CD14-positive monocyte (primary cell): ENCODE results near the gene OXLD1. TPM values are rescaled to one million over a fixed set of nuclear protein-coding genes. Genes with fewer than 3 reads are reported as not detected.

Source experiments
- DNase-seq, 3 donors: peaks; one replicate each; pipeline ENCODE4 v3.0.0-alpha.2; 2011 to 2022
- H2AFZ ChIP-seq: 2 replicates; pipeline ENCODE4 v1.6.0; 2012; ENCODE audit warnings: mild to moderate bottlenecking, low read depth, low read length, inconsistent platforms; ENCODE audit not compliant: insufficient read depth, poor library complexity, severe bottlenecking
- H3K27ac ChIP-seq, 2 donors: 1 replicate in 1 of 2; 2 replicates in 1 of 2; pipeline ENCODE4 v1.5.1; 2012 to 2013; ENCODE audit warnings: low read length in 2 of 2, control low read depth in 1 of 2, inconsistent platforms in 1 of 2, low read depth in 1 of 2, mild to moderate bottlenecking in 1 of 2
- H3K27me3 ChIP-seq, 2 donors: one replicate each; pipeline versions ENCODE4 v1.6.0 to v1.6.1; 2011 to 2013; ENCODE audit warnings: low read length in 2 of 2; ENCODE audit not compliant: control insufficient read depth in 2 of 2, insufficient read depth in 2 of 2
- H3K36me3 ChIP-seq, 2 donors: replicated peaks in 1 of 2; 1 replicate in 1 of 2; 2 replicates in 1 of 2; pipeline versions ENCODE4 v1.5.1 to v1.6.1; 2012 to 2013; ENCODE audit warnings: low read length in 2 of 2, control low read depth in 1 of 2, inconsistent platforms in 1 of 2, mild to moderate bottlenecking in 1 of 2; ENCODE audit not compliant: insufficient read depth in 2 of 2, control insufficient read depth in 1 of 2
- H3K4me1 ChIP-seq, 2 donors: 1 replicate in 1 of 2; 2 replicates in 1 of 2; pipeline versions ENCODE4 v1.5.1 to v1.6.1; 2012 to 2013; ENCODE audit warnings: low read length in 2 of 2, control low read depth in 1 of 2, inconsistent platforms in 1 of 2, mild to moderate bottlenecking in 1 of 2, moderate library complexity in 1 of 2; ENCODE audit not compliant: insufficient read depth in 2 of 2, control insufficient read depth in 1 of 2
- H3K4me2 ChIP-seq: replicated peaks from 2 replicates; pipeline ENCODE3; 2012; ENCODE audit warnings: low read length, moderate library complexity, mild to moderate bottlenecking; ENCODE audit not compliant: poor library complexity, severe bottlenecking; ENCODE audit errors: extremely low read depth
- H3K4me3 ChIP-seq, 3 experiments: fragments of 200-600 bp in 1 of 3; sonication (generic) in 1 of 3; replicated peaks in 1 of 3; 1 replicate in 2 of 3; 2 replicates in 1 of 3; pipeline ENCODE4 v1.5.1; 2011 to 2013; ENCODE audit warnings: low read length in 3 of 3, mild to moderate bottlenecking in 3 of 3, control low read depth in 2 of 3, low read depth in 2 of 3, inconsistent platforms in 1 of 3, moderate library complexity in 1 of 3
- H3K79me2 ChIP-seq: 2 replicates; pipeline ENCODE4 v1.6.0; 2012; ENCODE audit warnings: mild to moderate bottlenecking, control low read depth, inconsistent platforms, low read length, moderate library complexity; ENCODE audit not compliant: insufficient read depth
- H3K9ac ChIP-seq: 2 replicates; pipeline ENCODE4 v1.6.0; 2017; ENCODE audit warnings: low read length, mild to moderate bottlenecking; ENCODE audit not compliant: insufficient read depth, poor library complexity, severe bottlenecking
- H3K9me3 ChIP-seq, 2 donors: replicated peaks in 1 of 2; 1 replicate in 1 of 2; 2 replicates in 1 of 2; pipeline versions ENCODE4 v1.5.1 to v1.6.1; 2012 to 2013; ENCODE audit warnings: low read length in 2 of 2, control low read depth in 1 of 2; ENCODE audit not compliant: control insufficient read depth in 1 of 2, insufficient read depth in 1 of 2
- H4K20me1 ChIP-seq: 2 replicates; pipeline ENCODE4 v1.6.0; 2012; ENCODE audit warnings: mild to moderate bottlenecking, low read length, control low read depth, moderate library complexity; ENCODE audit not compliant: insufficient read depth
- H3K27ac Mint-ChIP-seq, 7 donors: one replicate each; pipeline ENCODE4 v1.8.0; 2020; ENCODE audit warnings: mild to moderate bottlenecking in 7 of 7, mixed read lengths in 7 of 7, moderate library complexity in 6 of 7, inconsistent platforms in 2 of 7
- H3K27me3 Mint-ChIP-seq, 3 donors: one replicate each; pipeline ENCODE4 v1.8.0; 2021 to 2022; ENCODE audit warnings: low read depth in 3 of 3, mild to moderate bottlenecking in 3 of 3, mixed read lengths in 3 of 3, moderate library complexity in 3 of 3, inconsistent platforms in 1 of 3
- H3K36me3 Mint-ChIP-seq, 2 donors: one replicate each; pipeline ENCODE4 v1.8.0; 2020; ENCODE audit warnings: mixed read lengths in 2 of 2, inconsistent platforms in 1 of 2, mild to moderate bottlenecking in 1 of 2
- H3K4me1 Mint-ChIP-seq: one replicate; pipeline ENCODE4 v1.8.0; 2020; ENCODE audit warnings: mild to moderate bottlenecking, mixed read lengths
- H3K4me3 Mint-ChIP-seq, 2 donors: one replicate each; pipeline ENCODE4 v1.8.0; 2020; ENCODE audit warnings: mild to moderate bottlenecking in 2 of 2, mixed read lengths in 2 of 2, moderate library complexity in 1 of 2
- H3K9me3 Mint-ChIP-seq, 7 donors: one replicate each; pipeline ENCODE4 v1.8.0; 2020 to 2022; ENCODE audit warnings: mixed read lengths in 7 of 7, mild to moderate bottlenecking in 6 of 7, moderate library complexity in 6 of 7, inconsistent platforms in 2 of 7
- CTCF ChIP-seq: fragments of 200-600 bp; IDR thresholded peaks from one replicate; pipeline ENCODE4 v1.8.0; 2022; ENCODE audit warnings: antibody characterized with exemption, mild to moderate bottlenecking
- WGBS: methylation state at CpG from one replicate; pipeline ENCODE4 v1.1.5; 2013; ENCODE audit warnings: missing lambda C conversion rate; ENCODE audit not compliant: insufficient coverage; 5-methylcytosine and 5-hydroxymethylcytosine counted together
- intact Hi-C, 2 donors: fragments of 100-400 bp; cut with micrococcal nuclease; formaldehyde crosslinking; loops; one replicate each; pipeline versions ENCODE4 v1.15.0 to v1.15.1; 2023
- polyA plus RNA-seq, 3 donors: library from polyadenylated mRNA; depleted of rRNA in 1 of 3; unstranded in 2 of 3; stranded (reverse) in 1 of 3; fragments of 300-500 nt in 2 of 3; fragments of >200 nt in 1 of 3; fragmentation: Illumina TruSeq in 2 of 3; gene quantifications; 1 replicate in 2 of 3; 2 replicates in 1 of 3; pipeline ENCODE4 v1.2.3, GENCODE V29; 2012 to 2021

OXLD1 gene
- polyA plus RNA-seq, 3 donors = 46.0 to 61.1 (median 51.8) TPM

- DNase-seq = no peak
- H3K27ac ChIP-seq = no peak overlapping the region
- no peaks in the 10 kb centered on the region for H3K9me3 Mint-ChIP-seq
- no peak overlapping the region for H3K27ac Mint-ChIP-seq
- H3K9me3 ChIP-seq = no peaks in the 10 kb centered on the region
- no peak overlapping the region for H3K4me3 ChIP-seq
- peaks cover 16 to 26% of the 10 kb centered on the region in 2 donors for H3K36me3 ChIP-seq
- no peak overlapping the region for H3K4me2 ChIP-seq
- WGBS = 98% methylated on average over 17 of the region's 17 CpGs
- no peak for TF ChIP-seq CTCF
- H3K9ac ChIP-seq = no peak overlapping the region
- H3K79me2 ChIP-seq = peaks cover 17% of the 10 kb centered on the region
- H3K27me3 ChIP-seq = peaks cover 0 to 8% of the 10 kb centered on the region in 2 donors
- intact Hi-C loops = no loop called here
- peaks cover 22 to 40% of the 10 kb centered on the region in 2 donors for H3K36me3 Mint-ChIP-seq
- H3K4me3 Mint-ChIP-seq = no peak overlapping the region
- no peaks in the 10 kb centered on the region for H4K20me1 ChIP-seq
- no peak overlapping the region for H2AFZ ChIP-seq
- peaks cover 38% of the 10 kb centered on the region for H3K4me1 Mint-ChIP-seq
- H3K27me3 Mint-ChIP-seq = peaks cover 0 to 18% (median 13%) of the 10 kb centered on the region in 3 donors
- H3K4me1 ChIP-seq = peaks cover 32 to 48% of the 10 kb centered on the region in 2 donors
Measured at GRCh38 chr17:81708739-81709185, 42.4 kb upstream of the OXLD1 start.

GRCh38 chr17:81707725-81708646 is 41.6 kb upstream of the OXLD1 start:
- TF ChIP-seq CTCF = no peak
- DNase-seq = no peak
- Mint-ChIP-seq H3K4me1 (peaks cover 35% of the 10 kb centered on the region), H3K9me3 (no peaks in the 10 kb centered on the region), H3K27ac (peak overlapping the region in 1 of 7 donors; percentile 71), H3K4me3 (no peak overlapping the region), H3K36me3 (peaks cover 22 to 40% of the 10 kb centered on the region in 2 donors), H3K27me3 (peaks cover 0 to 17% (median 13%) of the 10 kb centered on the region in 3 donors)
- Histone ChIP-seq H2AFZ (no peak overlapping the region), H3K9ac (no peak overlapping the region), H3K9me3 (no peaks in the 10 kb centered on the region), H3K36me3 (peaks cover 16 to 26% of the 10 kb centered on the region in 2 donors), H3K4me3 (no peak overlapping the region), H3K27ac (no peak overlapping the region), H3K79me2 (peaks cover 20% of the 10 kb centered on the region), H3K4me2 (no peak overlapping the region), H3K4me1 (peaks cover 33 to 45% of the 10 kb centered on the region in 2 donors), H3K27me3 (peaks cover 0 to 8% of the 10 kb centered on the region in 2 donors), H4K20me1 (no peaks in the 10 kb centered on the region)
- WGBS = 95% methylated on average over 24 of the region's 25 CpGs
- intact Hi-C loops = no loop called here
